OCI-LY1 (cell line): ENCODE results near the gene GPR176.

ENCODE experiments used
- EZH2 ChIP-seq: fragments of 200-600 bp; sonication (generic), shearing (Covaris generic); IDR thresholded peaks from 2 replicates; pipeline ENCODE4 v1.8.0; 2017; ENCODE audit warnings: borderline replicate concordance, mixed run types, mild to moderate bottlenecking, antibody characterized with exemption, low read length, moderate library complexity, mixed read lengths
- TF ChIP-seq, protein P1 (sequence below): fragments of 200-600 bp; sonication (generic), shearing (Covaris generic); IDR thresholded peaks from 2 replicates; pipeline ENCODE4 v1.5.1; 2017; ENCODE audit warnings: mild to moderate bottlenecking, antibody characterized with exemption, low read length, moderate library complexity, mixed read lengths

DNA sequence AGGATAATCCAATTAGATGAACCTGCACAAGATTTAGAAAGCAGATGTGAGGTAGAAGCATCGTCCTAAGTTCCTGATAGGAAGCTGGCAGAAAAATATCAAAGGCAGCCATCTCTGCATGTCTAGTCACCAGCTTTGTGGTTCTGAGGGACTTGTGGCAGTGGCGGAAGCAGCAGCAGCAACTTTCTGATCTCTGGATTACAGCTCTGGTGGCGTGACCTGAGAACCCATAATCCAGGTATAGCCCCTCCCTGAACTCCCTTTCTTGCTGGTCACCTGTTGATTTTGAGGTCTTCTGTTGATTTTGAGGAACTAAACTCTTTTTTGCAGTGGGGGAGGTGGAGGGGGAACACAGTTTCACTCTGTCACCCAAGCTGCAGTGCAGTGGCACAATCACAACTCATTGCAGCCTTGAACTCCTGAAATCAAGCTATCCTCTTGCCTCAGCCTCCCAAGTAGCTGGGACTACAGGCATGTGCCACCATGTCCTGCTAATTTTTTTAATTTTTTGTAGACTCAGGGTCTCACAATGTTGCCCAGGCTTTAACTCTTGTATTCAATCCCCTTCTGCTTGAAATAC lies 145.3 kb downstream of the GPR176 start:
- no peak for TF ChIP-seq EZH2
- TF ChIP-seq, protein P1, sequence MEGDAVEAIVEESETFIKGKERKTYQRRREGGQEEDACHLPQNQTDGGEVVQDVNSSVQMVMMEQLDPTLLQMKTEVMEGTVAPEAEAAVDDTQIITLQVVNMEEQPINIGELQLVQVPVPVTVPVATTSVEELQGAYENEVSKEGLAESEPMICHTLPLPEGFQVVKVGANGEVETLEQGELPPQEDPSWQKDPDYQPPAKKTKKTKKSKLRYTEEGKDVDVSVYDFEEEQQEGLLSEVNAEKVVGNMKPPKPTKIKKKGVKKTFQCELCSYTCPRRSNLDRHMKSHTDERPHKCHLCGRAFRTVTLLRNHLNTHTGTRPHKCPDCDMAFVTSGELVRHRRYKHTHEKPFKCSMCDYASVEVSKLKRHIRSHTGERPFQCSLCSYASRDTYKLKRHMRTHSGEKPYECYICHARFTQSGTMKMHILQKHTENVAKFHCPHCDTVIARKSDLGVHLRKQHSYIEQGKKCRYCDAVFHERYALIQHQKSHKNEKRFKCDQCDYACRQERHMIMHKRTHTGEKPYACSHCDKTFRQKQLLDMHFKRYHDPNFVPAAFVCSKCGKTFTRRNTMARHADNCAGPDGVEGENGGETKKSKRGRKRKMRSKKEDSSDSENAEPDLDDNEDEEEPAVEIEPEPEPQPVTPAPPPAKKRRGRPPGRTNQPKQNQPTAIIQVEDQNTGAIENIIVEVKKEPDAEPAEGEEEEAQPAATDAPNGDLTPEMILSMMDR = no peak
